HEK293T (cell line): Measurements from ENCODE around the gene TRIM2.

Experiments
- BHLHE40 ChIP-seq: fragments of 450-650 bp; IDR thresholded peaks from 2 replicates; pipeline ENCODE4 v1.6.1; 2016; ENCODE audit warnings: mild to moderate bottlenecking, moderate library complexity, borderline replicate concordance
- FOXK2 ChIP-seq: fragments of 450-650 bp; IDR thresholded peaks from 2 replicates; pipeline ENCODE4 v1.6.1; 2016; ENCODE audit warnings: mild to moderate bottlenecking
- FOXM1 ChIP-seq: fragments of 450-650 bp; IDR thresholded peaks from 2 replicates; pipeline ENCODE4 v1.6.1; 2017; ENCODE audit warnings: mild to moderate bottlenecking, borderline replicate concordance
- HDGF ChIP-seq: fragments of 450-650 bp; IDR thresholded peaks from 2 replicates; pipeline ENCODE4 v1.6.1; 2017; ENCODE audit warnings: antibody characterized with exemption, borderline replicate concordance
- L3MBTL2 ChIP-seq: fragments of 450-650 bp; conservative IDR thresholded peaks from 2 replicates; pipeline ENCODE4 v1.6.1; 2016; ENCODE audit warnings: mild to moderate bottlenecking
- PKNOX1 ChIP-seq: fragments of 450-650 bp; IDR thresholded peaks from 2 replicates; pipeline ENCODE4 v1.6.1; 2016
- SP1 ChIP-seq: fragments of 450-650 bp; IDR thresholded peaks from 2 replicates; pipeline ENCODE4 v1.6.1; 2017
- TARDBP ChIP-seq: fragments of 450-650 bp; IDR thresholded peaks from 2 replicates; pipeline ENCODE4 v1.6.1; 2016
- ZNF384 ChIP-seq: fragments of 450-650 bp; IDR thresholded peaks from 2 replicates; pipeline ENCODE4 v1.6.1; 2016

- no peak for TF ChIP-seq FOXM1
- TF ChIP-seq SP1: no peak
- no peak for TF ChIP-seq FOXK2
- no peak for TF ChIP-seq BHLHE40
- no peak for TF ChIP-seq TARDBP
- TF ChIP-seq ZNF384: no peak
- no peak for TF ChIP-seq L3MBTL2
- TF ChIP-seq PKNOX1: no peak
- TF ChIP-seq HDGF: no peak
These were observed 18.9 kb upstream of the TRIM2 start for GRCh38 chr4:153185331-153185852.
